Caco-2 (cell line): Measurements from ENCODE around the gene SNAP47. TPM values are rescaled to one million over a fixed set of nuclear protein-coding genes. Genes with fewer than 3 reads are reported as not detected.

Source experiments
- BruUV-seq: library from RNA; stranded (reverse); fragments of 400-500 nt; replicated peaks from 2 replicates; lab custom pipeline; 2021; lab: Mats Ljungman, UMichigan
- CTCF ChIA-PET: fragments of 300-600 bp; sonication (Branson Sonifier 250); formaldehyde crosslinking; loops from one replicate; lab custom pipeline; 2022; ENCODE audit warnings: antibody characterized with exemption; lab: Charles Lee
- POLR2A ChIA-PET: fragments of 300-600 bp; sonication (Branson Sonifier 250); formaldehyde crosslinking; loops from one replicate; lab custom pipeline; 2022; ENCODE audit warnings: antibody characterized with exemption; lab: Charles Lee
- DNase-seq, 2 experiments: peaks; one replicate each; pipeline versions ENCODE4 v3.0.0 to v3.0.0-alpha.2; 2020 to 2022
- H3K27me3 ChIP-seq: replicated peaks from 2 replicates; pipeline ENCODE4 v1.6.0; 2011; ENCODE audit warnings: low read length; ENCODE audit not compliant: control insufficient read depth, insufficient read depth
- H3K36me3 ChIP-seq: 2 replicates; pipeline ENCODE4 v1.5.1; 2011; ENCODE audit warnings: low read length; ENCODE audit not compliant: control insufficient read depth, insufficient read depth
- H3K4me1 ChIP-seq: fragments of 250-450 bp; sonication (Bioruptor Pico); 2 replicates; pipeline ENCODE4 v1.5.1; 2020; ENCODE audit warnings: mild to moderate bottlenecking
- H3K4me3 ChIP-seq: 2 replicates; pipeline ENCODE4 v1.5.1; 2011; ENCODE audit warnings: low read depth, mild to moderate bottlenecking, control low read depth, low read length
- H3K9me3 ChIP-seq: fragments of 250-450 bp; sonication (Bioruptor Pico); 2 replicates; pipeline ENCODE4 v1.5.1; 2020; ENCODE audit warnings: mild to moderate bottlenecking, moderate library complexity
- H3K27ac Mint-ChIP-seq: one replicate; pipeline ENCODE4 v1.8.0; 2022; ENCODE audit warnings: mixed read lengths; ENCODE audit not compliant: unreplicated experiment
- H3K27me3 Mint-ChIP-seq: one replicate; pipeline ENCODE4 v1.8.0; 2022; ENCODE audit warnings: mixed read lengths; ENCODE audit not compliant: insufficient read depth, unreplicated experiment
- H3K36me3 Mint-ChIP-seq: one replicate; pipeline ENCODE4 v1.8.0; 2022; ENCODE audit warnings: mild to moderate bottlenecking, mixed read lengths; ENCODE audit not compliant: insufficient read depth, unreplicated experiment
- H3K4me1 Mint-ChIP-seq: one replicate; pipeline ENCODE4 v1.8.0; 2022; ENCODE audit warnings: low read depth, mixed read lengths; ENCODE audit not compliant: unreplicated experiment
- H3K4me3 Mint-ChIP-seq: one replicate; pipeline ENCODE4 v1.8.0; 2022; ENCODE audit warnings: mild to moderate bottlenecking, moderate library complexity, mixed read lengths; ENCODE audit not compliant: unreplicated experiment
- H3K9me3 Mint-ChIP-seq: one replicate; pipeline ENCODE4 v1.8.0; 2022; ENCODE audit warnings: mixed read lengths; ENCODE audit not compliant: unreplicated experiment
- CTCF ChIP-seq, 2 experiments: fragments of 200-600 bp in 1 of 2; IDR thresholded peaks; 1 replicate in 1 of 2; 2 replicates in 1 of 2; pipeline versions ENCODE4 v1.5.1 to v1.8.0; 2011 to 2022; ENCODE audit warnings: antibody characterized with exemption in 1 of 2, control low read depth in 1 of 2, inconsistent platforms in 1 of 2, low read depth in 1 of 2, low read length in 1 of 2, mild to moderate bottlenecking in 1 of 2, moderate library complexity in 1 of 2; ENCODE audit not compliant: insufficient read depth in 1 of 2, severe bottlenecking in 1 of 2, unreplicated experiment in 1 of 2
- intact Hi-C: fragments of 100-400 bp; cut with micrococcal nuclease; formaldehyde crosslinking; loops from one replicate; pipeline ENCODE4 v1.10.0; 2022; ENCODE audit not compliant: unreplicated experiment
- total RNA-seq: library from RNA; stranded (reverse); gene quantifications from 2 replicates; pipeline ENCODE4 v1.2.3, GENCODE V29; 2022

SNAP47 gene
- total RNA-seq, 1 experiment from 2014 or later, result 29.1 TPM

- H3K9me3 Mint-ChIP-seq, result no peaks in the 10 kb centered on the region
- H3K36me3 ChIP-seq, result no peaks in the 10 kb centered on the region
- CTCF ChIA-PET, result interaction anchor here (0.6 kb wide), 1 partner anchor 267 kb away, joined by 6 read pairs; no protein-coding TSS in a partner anchor
- H3K27me3 Mint-ChIP-seq, result peaks cover 3% of the 10 kb centered on the region
- no peak overlapping the region for H3K4me3 ChIP-seq
- H3K4me3 Mint-ChIP-seq, result no peak overlapping the region
- TF ChIP-seq CTCF (IDR thresholded peaks at IDR 0.05; ENCODE audit: insufficient read depth in 1 of 2, low read depth in 1 of 2, low read length in 1 of 2, severe bottlenecking in 1 of 2, unreplicated experiment in 1 of 2), result no peak
- no peaks in the 10 kb centered on the region for H3K27me3 ChIP-seq
- no peak for DNase-seq
- H3K36me3 Mint-ChIP-seq, result no peaks in the 10 kb centered on the region
- POLR2A ChIA-PET, result no interaction called here
- BruUV-seq, result no TSS peak
- H3K4me1 Mint-ChIP-seq, result no peaks in the 10 kb centered on the region
- peaks cover 9% of the 10 kb centered on the region; the same call in 1 of the 2 replicates for H3K4me1 ChIP-seq
- intact Hi-C loops, result no loop called here
- H3K9me3 ChIP-seq, result no peaks in the 10 kb centered on the region
- no peak overlapping the region for H3K27ac Mint-ChIP-seq
Measured at GRCh38 chr1:227792216-227793078, 57.2 kb downstream of the SNAP47 start.

- Histone ChIP-seq H3K9me3 (no peaks in the 10 kb centered on the region), H3K36me3 (no peaks in the 10 kb centered on the region), H3K4me3 (no peak overlapping the region), H3K4me1 (0 out of 2 replicates have a peak, but pooled peaks cover 9% of the 10 kb centered on the region), H3K27me3 (no peaks in the 10 kb centered on the region)
- no TSS peak for BruUV-seq
- H3K27ac Mint-ChIP-seq, result no peak overlapping the region
- peaks cover 3% of the 10 kb centered on the region for H3K27me3 Mint-ChIP-seq
- no peaks in the 10 kb centered on the region for H3K4me1 Mint-ChIP-seq
- no peak for DNase-seq
- CTCF ChIA-PET, result no interaction called here
- POLR2A ChIA-PET, result no interaction called here
- TF ChIP-seq CTCF (IDR thresholded peaks at IDR 0.05; ENCODE audit: insufficient read depth in 1 of 2, low read depth in 1 of 2, low read length in 1 of 2, severe bottlenecking in 1 of 2, unreplicated experiment in 1 of 2), result no peak
- no peaks in the 10 kb centered on the region for H3K9me3 Mint-ChIP-seq
- no peak overlapping the region for H3K4me3 Mint-ChIP-seq
- H3K36me3 Mint-ChIP-seq, result no peaks in the 10 kb centered on the region
- intact Hi-C loops, result no loop called here
Measured at GRCh38 chr1:227793079-227793947, 58.1 kb downstream of the SNAP47 start.
